ENCODE data around the gene MSLN. TPM values are rescaled to one million over a fixed set of nuclear protein-coding genes. Genes with fewer than 3 reads are reported as not detected.

Gene MSLN
- total and polyA plus RNA-seq, 2 of the 8 experiments (the other 6 are each of a cell fraction or from before 2014, with no cell fraction given): 0.28 to 0.50 TPM

DNA sequence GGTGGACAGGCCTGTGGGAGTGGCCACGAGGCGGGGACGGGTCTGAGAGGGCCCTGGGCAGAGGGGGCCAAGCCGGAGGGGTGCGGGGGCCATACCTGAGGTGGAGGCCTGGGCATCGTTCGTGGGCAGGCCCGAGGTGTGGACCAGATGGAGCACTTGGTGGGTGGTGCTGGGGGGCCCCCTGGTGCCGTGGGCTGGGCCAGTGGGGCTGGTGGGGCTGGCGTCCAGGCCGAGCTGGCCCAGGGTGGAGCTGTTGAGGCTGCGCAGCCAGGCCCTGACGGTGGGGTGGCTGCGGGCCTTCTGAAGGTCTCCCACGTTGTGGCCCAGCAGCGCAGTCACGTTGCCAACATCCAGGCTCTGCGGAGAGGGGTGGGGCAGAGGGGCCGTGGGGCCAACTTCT is 9.4 kb downstream of the MSLN start (continued):
- TF ChIP-seq, protein P1, sequence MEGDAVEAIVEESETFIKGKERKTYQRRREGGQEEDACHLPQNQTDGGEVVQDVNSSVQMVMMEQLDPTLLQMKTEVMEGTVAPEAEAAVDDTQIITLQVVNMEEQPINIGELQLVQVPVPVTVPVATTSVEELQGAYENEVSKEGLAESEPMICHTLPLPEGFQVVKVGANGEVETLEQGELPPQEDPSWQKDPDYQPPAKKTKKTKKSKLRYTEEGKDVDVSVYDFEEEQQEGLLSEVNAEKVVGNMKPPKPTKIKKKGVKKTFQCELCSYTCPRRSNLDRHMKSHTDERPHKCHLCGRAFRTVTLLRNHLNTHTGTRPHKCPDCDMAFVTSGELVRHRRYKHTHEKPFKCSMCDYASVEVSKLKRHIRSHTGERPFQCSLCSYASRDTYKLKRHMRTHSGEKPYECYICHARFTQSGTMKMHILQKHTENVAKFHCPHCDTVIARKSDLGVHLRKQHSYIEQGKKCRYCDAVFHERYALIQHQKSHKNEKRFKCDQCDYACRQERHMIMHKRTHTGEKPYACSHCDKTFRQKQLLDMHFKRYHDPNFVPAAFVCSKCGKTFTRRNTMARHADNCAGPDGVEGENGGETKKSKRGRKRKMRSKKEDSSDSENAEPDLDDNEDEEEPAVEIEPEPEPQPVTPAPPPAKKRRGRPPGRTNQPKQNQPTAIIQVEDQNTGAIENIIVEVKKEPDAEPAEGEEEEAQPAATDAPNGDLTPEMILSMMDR (IDR thresholded peaks at IDR 0.05; ENCODE audit: control extremely low read depth in 1 of 3, insufficient read depth in 1 of 3, low read depth in 1 of 3, low read length in 3 of 3): no peak
- no peak for TF ChIP-seq GABPA (IDR thresholded peaks at IDR 0.05; ENCODE audit: borderline replicate concordance, insufficient read depth, low read length)
- TF ChIP-seq YY1 (IDR thresholded peaks at IDR 0.05; ENCODE audit: low read depth, low read length): no peak
- TF ChIP-seq SUZ12 (IDR thresholded peaks at IDR 0.05; ENCODE audit: low read length): no peak
- TF ChIP-seq TCF12 (IDR thresholded peaks at IDR 0.05; ENCODE audit: low read depth, low read length): no peak
- no peak for TF ChIP-seq RFX5 (IDR thresholded peaks at IDR 0.05; ENCODE audit: borderline replicate concordance, low read depth, low read length)
- TF ChIP-seq RNF2 (IDR thresholded peaks at IDR 0.05; ENCODE audit: borderline replicate concordance, low read depth, low read length, missing control alignments, poor library complexity, severe bottlenecking): no peak
- no peak for TF ChIP-seq CHD1 (IDR thresholded peaks at IDR 0.05; ENCODE audit: low read depth, low read length)
- no peak for TF ChIP-seq SRF (IDR thresholded peaks at IDR 0.05; ENCODE audit: low read depth, low read length)
